NCI-H128 (cell line): ENCODE data around the gene CRYGS.

Experiments used
- DNase-seq: peaks from one replicate; lab custom pipeline; 2025; ENCODE audit not compliant: unreplicated experiment; lab: John Stamatoyannopoulos, UW

Gene CRYGS

GRCh38 chr3:186496016-186496415, 48.2 kb downstream of the CRYGS start:
- no peak for DNase-seq

- DNase-seq = no peak
These were observed 50.5 kb downstream of the CRYGS start for GRCh38 chr3:186493525-186494255.

- DNase-seq = no peak
These were observed 51.7 kb downstream of the CRYGS start for GRCh38 chr3:186492385-186492984.

GRCh38 chr3:186489507-186489906, 54.7 kb downstream of the CRYGS start:
- DNase-seq = no peak
